Activated CD4-positive, alpha-beta T cell treated with anti-CD3 and anti-CD28 coated beads for 1 hour (primary cell): ENCODE measurements around the gene IKBKG.
A peak's percentile ranks its signal among the peaks of the same experiment; 100 is the strongest.
"Not testable (repeated sequence)": the region's sequence is repeated elsewhere in the genome, so short reads cannot be mapped to it uniquely, and the experiment has no call there.

Experiments used
- DNase-seq: peaks from one replicate; pipeline ENCODE4 v3.0.0-alpha.2; 2020

The IKBKG gene

GRCh38 chrX:154547245-154548027, at the start of gene IKBKG:
IKBKG (plus strand) TSS chrX:154547620; CDS start chrX:154552003, 4,383 bp downstream.
- DNase-seq: peak; percentile 80

- not testable (repeated sequence) for DNase-seq
These were observed 46.0 kb upstream of the IKBKG start for GRCh38 chrX:154501423-154501822.

- DNase-seq: no peak
These were observed 45.3 kb upstream of the IKBKG start for GRCh38 chrX:154502098-154502497.

- no peak for DNase-seq
These were observed 44.4 kb upstream of the IKBKG start for GRCh38 chrX:154502989-154503388.

- no peak for DNase-seq
These were observed 41.7 kb upstream of the IKBKG start for GRCh38 chrX:154505734-154506133.

GRCh38 chrX:154506483-154507332, 40.7 kb upstream of the IKBKG start:
- DNase-seq: no peak

- DNase-seq: no peak
These were observed 39.6 kb upstream of the IKBKG start for GRCh38 chrX:154507673-154508383.

- no peak for DNase-seq
These were observed 39.1 kb upstream of the IKBKG start for GRCh38 chrX:154508384-154508745.

- no peak for DNase-seq
These were observed 38.0 kb upstream of the IKBKG start for GRCh38 chrX:154509455-154509854.

- no peak for DNase-seq
These were observed 35.7 kb upstream of the IKBKG start for GRCh38 chrX:154511761-154512160.

GRCh38 chrX:154512879-154513553, 34.4 kb upstream of the IKBKG start:
- DNase-seq: no peak

- DNase-seq: no peak
These were observed 33.7 kb upstream of the IKBKG start for GRCh38 chrX:154513716-154514115.

GRCh38 chrX:154515090-154515965, 32.1 kb upstream of the IKBKG start:
- DNase-seq: no peak

GRCh38 chrX:154515966-154516655, 31.3 kb upstream of the IKBKG start, which contains the start of gene FAM3A:
FAM3A (minus strand) TSS chrX:154516232; CDS start chrX:154515772, 460 bp downstream.
- DNase-seq: peak; percentile 88

- DNase-seq: no peak
These were observed 30.7 kb upstream of the IKBKG start for GRCh38 chrX:154516656-154517100.

- no peak for DNase-seq
These were observed 30.2 kb upstream of the IKBKG start for GRCh38 chrX:154517101-154517781.

- no peak for DNase-seq
These were observed 28.0 kb upstream of the IKBKG start for GRCh38 chrX:154519389-154519788.

- DNase-seq: no peak
These were observed 21.6 kb upstream of the IKBKG start for GRCh38 chrX:154525606-154526490.
